NCI-H2196 (cell line): Measurements from ENCODE around the gene BIN1.

Experiments used
- DNase-seq: peaks from one replicate; lab custom pipeline; 2025; ENCODE audit not compliant: unreplicated experiment; lab: John Stamatoyannopoulos, UW

The BIN1 gene

GRCh38 chr2:127106991-127107621 is at the start of gene BIN1:
TSS of gene BIN1 (minus strand) at chr2:127107154. CDS start at chr2:127106943, 211 bp downstream.
- DNase-seq, result peak; percentile 91

GRCh38 chr2:127155947-127156346 is 49.0 kb upstream of the BIN1 start:
- no peak for DNase-seq

GRCh38 chr2:127155028-127155581 is 48.2 kb upstream of the BIN1 start:
- DNase-seq, result no peak

GRCh38 chr2:127154396-127154795 is 47.4 kb upstream of the BIN1 start:
- no peak for DNase-seq

GRCh38 chr2:127153691-127154158 is 46.8 kb upstream of the BIN1 start:
- DNase-seq, result no peak

- DNase-seq, result no peak
These were observed 44.0 kb upstream of the BIN1 start for GRCh38 chr2:127150996-127151395.

- no peak for DNase-seq
These were observed 42.4 kb upstream of the BIN1 start for GRCh38 chr2:127149384-127149783.

GRCh38 chr2:127146820-127147502 is 40.0 kb upstream of the BIN1 start:
- no peak for DNase-seq

GRCh38 chr2:127146071-127146725 is 39.2 kb upstream of the BIN1 start:
- no peak for DNase-seq

GRCh38 chr2:127145280-127145895 is 38.4 kb upstream of the BIN1 start:
- no peak for DNase-seq

GRCh38 chr2:127143841-127144782 is 37.2 kb upstream of the BIN1 start:
- no peak for DNase-seq

GRCh38 chr2:127142663-127143630 is 36.0 kb upstream of the BIN1 start:
- DNase-seq, result no peak

GRCh38 chr2:127140538-127140937 is 33.6 kb upstream of the BIN1 start:
- no peak for DNase-seq

GRCh38 chr2:127139766-127140165 is 32.8 kb upstream of the BIN1 start:
- no peak for DNase-seq

- DNase-seq, result no peak
These were observed 31.3 kb upstream of the BIN1 start for GRCh38 chr2:127138281-127138680.

- no peak for DNase-seq
These were observed 30.8 kb upstream of the BIN1 start for GRCh38 chr2:127137741-127138140.

GRCh38 chr2:127137225-127137624 is 30.3 kb upstream of the BIN1 start:
- no peak for DNase-seq

GRCh38 chr2:127134833-127135830 is 28.2 kb upstream of the BIN1 start:
- DNase-seq, result no peak
